T1000 (cell line): ENCODE results near the gene ZFYVE21.

Experiments used
- DNase-seq: peaks from one replicate; lab custom pipeline; 2025; ENCODE audit warnings: mixed read lengths; lab: John Stamatoyannopoulos, UW

The ZFYVE21 gene

DNA sequence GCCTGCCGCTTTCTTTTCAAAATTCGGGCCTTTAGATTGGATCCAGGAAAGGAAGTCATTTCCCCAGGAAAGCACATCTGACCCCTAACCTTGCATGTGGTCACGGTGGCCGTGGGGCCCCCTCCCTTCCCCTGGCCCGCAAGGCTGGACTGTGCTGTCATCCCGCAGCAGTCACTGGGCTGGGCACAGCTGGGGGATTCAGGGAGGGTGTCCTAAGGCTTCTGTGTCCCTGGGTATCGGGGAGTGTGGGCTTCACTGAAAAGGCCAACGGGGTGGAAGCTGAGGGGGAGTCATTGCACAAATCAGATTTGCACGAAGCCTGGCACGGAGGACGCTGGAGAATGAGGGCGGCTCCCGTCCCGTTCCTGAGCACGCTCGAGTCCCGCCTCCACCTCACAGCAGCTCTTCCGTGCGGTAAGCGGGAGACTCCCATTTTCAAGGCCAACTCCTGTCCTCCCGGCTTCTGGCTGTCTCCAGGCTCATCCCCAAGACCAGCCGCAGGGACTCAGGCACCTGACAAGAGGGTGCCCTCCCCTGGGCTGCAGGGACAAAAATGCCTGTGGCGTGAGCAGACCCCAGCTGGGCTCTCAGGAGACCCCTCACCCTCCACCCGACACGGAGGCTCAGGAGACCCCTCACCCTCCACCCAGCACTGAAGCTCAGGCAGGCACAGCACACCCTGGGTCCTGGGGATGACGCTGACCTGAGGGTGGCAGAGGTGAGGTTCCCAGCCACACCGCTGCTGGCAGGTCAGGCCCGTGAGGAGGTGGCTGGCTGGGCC is 9.9 kb upstream of the ZFYVE21 start:
- no peak for DNase-seq

DNA sequence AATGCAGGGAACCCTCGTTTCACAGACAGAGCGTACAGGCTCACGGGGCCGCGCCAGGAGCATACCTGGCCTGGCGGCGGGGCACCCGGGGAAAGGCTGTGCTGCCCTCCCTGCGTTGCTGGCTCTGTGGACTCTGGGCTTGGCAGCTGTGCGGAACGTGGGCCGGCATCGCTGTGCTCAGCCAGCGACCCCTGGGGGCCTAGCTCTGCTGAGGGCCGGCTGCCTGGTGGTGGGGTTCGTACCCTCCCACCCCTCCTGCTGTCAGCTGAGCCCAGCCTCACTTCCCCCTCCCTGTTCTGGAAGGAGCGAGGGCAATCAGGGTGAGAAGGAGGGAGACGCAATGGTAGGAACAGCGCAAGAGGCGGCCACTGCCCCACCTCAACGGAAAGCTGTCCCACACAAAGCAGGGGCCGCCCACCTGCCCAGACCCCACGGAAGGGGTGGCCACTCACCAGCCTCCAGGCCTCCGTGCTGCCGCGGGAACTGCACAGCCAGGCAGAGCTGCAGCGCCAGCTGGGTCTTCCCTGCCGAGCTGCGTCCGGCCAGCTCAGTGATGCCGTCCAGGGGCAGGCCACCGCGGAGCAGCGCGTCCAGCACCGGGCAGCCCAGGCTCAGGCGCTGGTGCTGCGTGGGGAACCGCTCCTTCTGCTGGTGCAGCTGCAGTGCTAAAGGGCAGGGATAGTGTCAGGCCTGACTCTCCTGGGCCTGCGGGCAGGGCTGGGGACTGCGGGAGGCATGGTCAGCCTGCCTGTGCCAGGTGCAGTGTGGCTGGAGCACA is 8.9 kb upstream of the ZFYVE21 start:
- DNase-seq, result no peak

DNA sequence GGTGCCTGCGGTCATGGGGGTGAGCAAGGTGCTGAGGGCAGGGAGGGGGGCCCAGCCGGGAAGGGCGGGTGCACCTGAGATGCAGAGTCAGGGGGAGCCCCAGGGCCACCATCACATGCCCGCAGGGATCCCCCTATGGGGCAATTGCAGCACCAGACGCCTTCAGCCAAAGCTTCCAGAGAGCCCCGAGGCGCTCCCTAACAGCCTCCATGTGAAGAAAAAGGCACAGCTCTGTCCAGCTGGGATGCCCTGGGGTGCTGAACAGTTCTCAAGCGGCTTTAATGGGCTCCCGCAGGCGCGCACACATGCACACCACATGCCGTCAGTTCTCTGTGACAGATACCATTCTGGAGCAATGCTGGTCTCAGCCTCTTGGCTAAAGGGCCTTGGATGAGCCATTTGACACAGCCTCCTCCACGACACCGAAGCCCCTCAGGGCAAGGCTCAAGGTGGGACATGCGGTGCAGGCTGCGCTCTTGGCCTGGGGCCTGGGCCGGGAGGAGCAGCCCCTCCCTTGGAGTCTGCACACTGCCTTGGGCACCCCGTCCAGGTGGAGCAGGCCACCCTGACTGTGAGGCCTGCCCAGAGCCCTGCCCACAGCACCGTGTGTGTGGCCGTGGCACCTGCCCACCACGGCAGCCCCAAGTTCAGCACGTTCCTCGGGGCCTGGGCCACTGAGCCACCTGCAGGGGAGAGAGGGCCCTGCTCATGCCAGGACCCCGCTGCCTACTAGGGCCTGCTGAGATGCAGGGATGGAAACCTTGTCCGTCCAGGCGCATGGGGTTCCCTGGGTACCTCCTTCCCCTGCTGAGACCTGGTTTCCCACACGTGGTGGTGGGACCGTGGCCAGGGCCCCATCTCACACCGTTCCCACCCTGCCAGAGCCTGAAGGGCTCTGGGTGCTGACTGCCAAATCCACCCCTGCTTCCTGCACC is 8.0 kb upstream of the ZFYVE21 start:
- no peak for DNase-seq

DNA sequence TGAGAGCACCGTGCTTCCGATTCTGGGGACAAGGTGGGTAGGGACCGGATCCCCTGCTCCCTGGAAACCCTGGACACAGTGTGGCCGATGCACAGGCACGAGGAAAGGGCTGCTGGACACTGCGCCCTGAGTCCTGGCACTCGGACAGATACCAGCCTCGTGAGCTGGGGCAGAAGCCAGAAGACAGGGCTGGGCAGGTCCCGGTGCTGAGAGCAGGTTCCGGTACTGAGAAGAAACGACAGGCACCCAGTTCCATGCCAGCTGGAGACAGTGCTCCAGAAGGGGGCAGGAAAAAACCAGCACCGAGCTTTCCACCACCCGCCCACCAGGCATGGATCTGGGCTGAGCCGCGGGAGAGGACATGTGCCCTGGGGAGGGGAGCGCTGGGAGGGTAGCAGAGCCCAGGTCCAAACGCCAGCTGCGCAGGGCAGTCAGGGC is 6.8 kb upstream of the ZFYVE21 start:
- no peak for DNase-seq

DNA sequence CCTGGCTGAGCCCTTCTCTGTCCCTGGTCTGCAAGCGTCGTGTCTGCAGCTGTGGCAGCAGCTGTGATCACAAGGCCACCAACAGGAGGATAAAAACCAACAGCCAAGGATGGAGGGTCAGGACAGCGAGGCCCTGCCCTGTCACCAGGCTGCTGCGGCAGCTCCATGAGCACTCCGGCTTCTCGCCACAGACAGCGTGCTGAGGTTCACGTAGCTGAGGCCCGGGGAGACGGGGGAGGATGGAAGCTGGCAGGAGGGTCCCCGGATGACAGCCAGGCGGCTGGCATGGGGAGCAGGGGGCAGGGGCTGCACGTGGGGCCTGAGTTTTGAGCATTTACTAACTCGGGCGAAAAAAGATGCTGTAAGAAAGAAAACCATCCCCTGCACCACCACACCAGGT is 5.8 kb upstream of the ZFYVE21 start:
- DNase-seq, result no peak

DNA sequence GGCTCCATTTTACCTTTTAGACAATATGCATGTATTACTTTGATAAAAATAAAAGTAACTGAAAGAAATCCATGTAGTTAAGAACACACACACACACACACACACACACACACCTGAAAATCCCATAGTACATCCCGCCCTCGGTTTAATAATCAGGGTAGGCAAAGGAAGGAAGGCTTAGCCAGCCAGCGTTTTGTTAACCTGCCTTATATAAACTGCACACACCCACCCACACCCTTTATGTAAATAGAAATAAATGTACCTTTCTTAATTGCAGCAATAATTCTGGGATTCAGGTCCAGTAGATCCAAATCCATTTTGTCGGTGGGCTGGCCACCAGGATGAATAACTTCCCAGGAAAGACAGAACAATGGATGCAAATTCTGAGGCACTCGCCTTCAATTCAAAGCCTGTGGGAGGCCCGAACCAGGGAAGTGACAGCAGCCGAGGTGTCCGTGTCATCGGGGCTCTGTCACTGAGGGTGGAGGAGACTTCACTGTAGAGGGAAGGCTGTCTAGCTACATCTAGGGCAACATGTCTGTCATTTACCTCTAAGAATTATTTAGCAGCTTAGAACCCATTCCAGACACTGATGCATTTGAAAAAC is 4.7 kb upstream of the ZFYVE21 start:
- no peak for DNase-seq

DNA sequence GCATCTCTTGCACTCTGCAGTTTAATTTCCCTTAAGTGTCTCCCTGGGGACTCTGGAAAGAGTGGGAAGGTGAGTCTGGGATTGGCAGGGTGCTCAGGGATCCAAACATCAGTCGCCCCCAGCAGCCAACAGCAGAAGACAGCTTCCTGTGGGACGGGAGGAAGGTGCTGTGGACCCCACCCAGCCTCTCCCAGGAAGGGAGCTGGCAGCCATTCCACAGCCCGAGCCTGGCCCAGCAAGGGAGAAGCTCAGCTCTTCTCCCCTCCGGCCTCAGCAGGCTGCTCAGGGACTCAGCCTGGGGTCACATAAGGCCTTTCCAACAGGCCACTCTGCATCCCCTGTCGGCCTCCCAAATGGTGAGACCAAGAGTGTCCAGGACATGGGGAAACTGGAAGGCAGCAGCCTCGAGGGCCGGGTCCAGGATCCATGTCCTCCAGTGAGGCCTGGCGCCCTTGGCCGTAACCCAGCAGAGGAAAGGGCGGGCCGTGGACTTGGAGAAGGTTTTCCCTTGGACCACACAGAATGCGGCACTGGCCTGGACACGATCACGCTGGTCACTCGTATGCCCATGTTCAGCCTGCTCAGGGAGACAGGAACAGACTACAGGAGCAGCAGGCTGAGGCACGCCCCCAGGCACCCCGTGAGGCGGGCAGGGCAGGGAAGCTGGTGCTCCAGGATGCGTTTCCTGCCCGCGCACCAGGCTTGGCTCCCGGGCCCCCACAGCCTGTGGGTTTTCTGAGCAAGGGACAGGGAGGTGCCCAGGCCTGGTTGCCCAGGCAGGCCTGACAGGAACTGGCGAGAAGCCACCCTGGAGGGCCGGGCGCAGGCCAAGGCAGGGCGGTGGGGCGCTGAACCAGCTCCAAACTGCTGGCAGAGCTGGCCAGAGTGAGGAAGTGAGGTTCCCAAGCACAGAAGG is 3.8 kb upstream of the ZFYVE21 start:
- no peak for DNase-seq

DNA sequence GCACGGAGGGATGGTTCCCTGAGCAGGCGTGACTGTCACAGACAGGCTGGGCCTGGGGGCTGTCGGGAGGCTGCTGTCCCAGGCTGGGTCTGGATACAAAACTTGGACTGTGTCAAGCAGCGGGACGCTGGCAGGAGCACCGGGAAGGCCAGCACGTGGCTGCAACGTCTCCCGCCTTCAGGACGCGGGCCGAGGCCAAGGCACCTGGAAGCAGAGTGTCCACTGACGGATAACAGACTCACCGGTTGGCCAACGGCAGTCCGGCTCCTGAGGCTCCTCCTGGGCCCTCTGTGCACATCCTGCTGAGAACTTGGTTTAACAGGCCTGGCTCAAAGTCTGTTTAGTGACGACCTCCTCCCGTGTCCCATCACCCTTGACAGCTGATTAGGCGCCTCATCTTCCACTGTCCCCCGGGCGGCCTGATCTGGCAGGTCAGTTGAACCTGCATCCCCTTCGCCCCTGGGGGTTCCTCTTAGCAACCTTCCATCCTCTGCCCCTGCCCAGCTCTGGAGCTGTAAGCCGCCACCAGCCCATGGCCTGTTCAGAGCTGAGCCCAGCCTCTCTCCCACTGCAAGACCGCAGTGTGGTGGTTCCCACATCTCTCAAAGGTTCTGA is 2.9 kb upstream of the ZFYVE21 start:
- DNase-seq, result no peak

DNA sequence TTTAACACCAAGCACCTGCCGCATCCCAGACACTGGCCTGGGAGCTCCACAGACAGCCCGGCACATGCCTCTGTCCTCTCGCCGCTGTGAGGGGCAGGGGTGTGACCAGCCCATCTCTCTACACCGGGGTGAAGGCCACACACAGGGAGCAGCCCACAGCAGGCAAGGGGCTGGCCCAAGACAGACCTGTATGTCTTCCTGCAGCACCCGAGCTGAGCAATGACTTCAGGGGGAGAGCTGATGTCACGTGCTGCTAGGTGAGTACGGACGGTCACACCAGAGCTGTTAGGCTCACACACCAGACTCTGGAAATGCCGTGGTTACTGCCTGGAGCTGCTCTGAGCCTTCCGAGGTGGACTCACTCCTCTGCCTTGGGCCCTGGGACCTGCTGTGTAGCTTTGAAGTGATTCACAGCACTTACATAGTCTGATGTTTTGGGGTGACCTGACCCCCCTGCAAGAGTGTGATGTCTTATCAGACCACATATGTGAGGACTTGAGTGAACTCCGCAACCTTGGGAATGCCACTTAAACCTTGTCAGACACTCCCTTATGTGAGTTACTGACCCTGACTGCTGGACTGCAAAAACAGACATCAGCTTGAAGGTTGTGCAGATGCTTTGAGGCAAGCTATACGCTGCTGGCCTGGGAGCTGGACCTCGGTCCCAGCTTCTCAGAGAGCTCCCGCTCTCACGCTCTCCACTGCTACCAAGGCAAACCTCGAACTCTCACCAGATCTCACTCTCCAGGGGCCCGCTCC is 2.1 kb upstream of the ZFYVE21 start:
- DNase-seq, result no peak

DNA sequence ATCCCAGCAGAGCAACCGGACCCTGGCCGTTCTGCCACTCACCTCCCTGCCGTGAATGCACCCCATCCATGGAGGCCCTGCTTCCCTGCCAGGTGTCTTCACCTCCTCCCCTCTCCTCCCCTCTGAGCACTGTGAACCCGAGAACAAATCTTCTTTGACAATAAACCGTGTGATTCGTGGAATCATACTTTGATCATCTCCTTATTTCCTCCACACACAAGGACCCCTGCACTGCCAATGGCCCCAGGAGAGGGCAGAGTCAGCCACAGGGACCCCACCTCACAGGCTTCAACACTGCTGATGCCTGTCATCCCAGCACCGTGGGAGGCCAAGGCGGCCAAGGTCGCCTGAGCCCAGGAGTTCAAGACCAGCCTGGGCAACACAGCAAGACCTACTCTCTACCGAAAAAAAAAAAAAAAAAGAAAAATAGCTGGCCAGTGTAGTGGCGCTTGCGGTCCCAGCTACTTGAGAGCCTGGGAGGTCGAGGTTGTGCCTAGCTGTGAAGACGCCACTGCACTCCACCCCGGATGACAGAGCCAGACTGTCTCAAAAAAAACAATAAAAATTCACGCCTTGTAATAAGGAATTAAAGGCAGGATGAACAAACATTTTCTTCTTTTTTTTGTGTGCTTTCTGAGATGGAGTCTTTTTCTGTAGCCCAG is 1.4 kb upstream of the ZFYVE21 start:
- no peak for DNase-seq

DNA sequence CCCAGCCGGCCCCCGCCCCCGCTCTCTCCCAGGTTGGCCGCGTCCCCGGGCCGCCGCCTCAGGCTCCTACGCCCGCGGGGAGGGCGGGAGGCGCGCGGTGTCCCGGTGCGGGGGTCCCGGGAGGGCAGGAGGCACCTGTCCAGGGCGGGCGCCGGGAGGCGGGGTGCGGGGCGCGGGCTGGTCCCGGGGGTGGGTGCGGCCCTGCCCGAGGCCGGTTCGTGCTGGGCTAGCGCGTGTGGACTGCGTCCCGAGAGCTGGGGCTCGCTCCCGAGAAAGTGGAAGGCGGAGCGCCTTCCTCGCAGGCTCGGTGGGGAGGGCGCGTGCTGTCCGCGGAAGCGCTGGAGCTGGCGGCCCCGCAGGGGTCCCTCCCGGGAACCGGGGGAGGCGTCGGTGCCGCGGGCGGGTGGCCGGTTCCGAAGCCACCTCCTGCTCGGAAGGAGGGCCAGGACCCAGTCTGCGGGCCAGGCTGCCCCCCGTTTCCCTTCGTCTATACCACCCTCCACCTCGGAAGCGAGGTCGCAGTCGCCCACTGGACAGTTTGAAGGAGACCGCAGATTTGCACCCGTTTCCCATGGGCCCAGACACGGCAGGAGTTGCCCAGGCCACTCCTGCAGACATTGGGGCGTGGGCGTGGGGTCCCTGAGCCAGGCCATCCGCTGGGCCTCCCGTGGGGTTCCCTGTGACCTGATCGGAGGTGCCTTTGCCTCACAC is 636 bp downstream of the ZFYVE21 start:
- DNase-seq, result no peak

DNA sequence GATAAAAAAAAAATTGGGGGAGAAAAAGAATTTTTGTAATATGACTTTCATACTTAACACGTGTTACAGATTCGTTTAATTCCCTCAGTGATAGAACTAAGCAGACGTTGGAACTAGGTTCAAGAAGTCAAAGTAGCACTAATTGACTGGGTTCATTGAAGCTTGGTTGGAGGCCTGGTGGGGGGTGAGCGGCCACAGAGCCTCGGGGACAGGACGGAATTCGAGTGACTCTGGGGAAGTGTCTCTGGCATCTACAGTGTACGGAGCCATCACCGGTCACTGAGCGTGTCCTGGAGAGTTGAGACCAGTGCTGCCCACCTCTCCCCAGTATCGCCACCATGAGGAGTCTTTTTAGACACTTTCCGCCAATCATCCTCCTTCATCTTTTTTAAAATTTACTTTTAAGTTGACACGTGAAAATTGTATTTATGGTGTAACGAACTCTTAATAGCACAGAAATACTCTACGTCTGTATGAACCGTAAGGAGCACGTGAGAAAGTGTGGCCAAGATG is 1.3 kb downstream of the ZFYVE21 start:
- no peak for DNase-seq

DNA sequence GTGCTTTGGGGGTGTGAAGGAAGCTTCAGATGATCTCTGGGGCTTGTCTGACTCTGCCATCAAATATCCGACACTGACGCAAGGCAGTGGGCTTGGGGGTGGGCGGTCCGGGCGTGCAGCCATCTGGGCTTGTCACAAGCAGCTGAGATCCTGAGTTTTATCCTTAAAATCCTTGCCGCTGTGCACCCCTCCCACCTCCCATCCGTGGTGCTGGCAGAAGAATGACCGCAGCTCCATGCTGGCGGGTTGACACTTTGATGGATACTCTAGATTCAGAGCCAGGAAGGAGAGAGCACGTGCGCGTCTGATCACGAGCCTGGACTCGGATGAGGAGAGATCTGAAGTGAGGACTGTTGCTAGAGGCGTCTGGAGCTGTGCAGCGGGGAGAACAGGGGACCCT is 3.0 kb downstream of the ZFYVE21 start:
- no peak for DNase-seq

DNA sequence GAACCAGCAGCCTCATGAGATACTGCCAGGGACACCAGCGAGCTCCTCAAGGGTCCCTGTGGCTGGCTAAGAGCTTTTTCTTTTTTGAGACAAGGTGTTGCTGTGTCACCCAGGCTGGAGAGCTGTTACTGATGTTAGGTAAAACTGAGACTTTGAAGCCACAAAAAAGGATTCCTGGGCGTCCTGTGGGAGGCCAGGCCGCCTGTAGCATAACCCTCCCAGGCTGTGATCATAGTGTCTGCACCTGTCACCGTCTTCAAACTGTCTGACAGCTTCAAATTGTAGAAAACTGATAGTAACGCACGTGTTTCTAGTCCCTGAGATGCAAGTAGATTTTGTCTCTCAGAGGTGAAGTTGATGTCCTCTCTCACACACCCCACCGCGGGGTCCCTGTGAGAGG is 4.1 kb downstream of the ZFYVE21 start:
- no peak for DNase-seq

DNA sequence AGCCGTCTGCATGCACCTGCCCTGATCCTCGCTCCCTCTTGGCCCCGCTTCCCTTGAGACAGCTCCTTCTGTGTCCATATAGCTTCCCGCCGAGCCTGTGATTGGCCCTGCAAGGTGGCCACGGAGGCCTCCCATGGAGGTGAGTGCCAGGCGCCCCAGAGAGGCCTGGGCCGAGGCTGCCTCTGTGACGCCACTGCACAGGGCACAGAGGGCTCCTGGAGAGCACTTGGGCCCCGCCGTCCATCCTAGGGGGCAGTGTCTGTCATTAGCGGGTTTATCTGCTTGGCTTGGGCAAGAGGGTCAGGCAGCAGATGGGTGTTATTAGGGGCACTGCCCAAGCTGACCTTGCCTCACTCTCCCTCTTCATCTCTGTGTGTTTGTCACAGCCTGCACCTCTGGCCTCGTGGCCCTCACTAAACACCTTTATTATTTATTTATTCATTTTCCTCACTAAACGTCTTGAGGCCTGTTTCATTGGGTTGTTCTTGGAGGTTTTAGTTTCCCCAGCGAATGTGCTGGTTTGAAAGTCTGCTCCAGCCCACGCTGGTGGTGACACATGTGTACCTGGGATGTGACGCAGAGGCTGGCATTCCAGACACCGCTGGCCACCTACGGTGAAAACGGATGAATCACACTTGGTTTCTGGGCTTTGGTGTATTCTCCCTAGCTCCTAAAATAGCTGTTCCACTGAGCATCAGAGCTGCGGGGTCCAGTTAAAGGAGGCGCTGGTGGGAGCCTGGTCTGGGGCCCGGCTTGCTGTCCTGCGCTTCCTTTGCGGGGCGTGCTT is 5.9 kb downstream of the ZFYVE21 start:
- DNase-seq, result no peak

DNA sequence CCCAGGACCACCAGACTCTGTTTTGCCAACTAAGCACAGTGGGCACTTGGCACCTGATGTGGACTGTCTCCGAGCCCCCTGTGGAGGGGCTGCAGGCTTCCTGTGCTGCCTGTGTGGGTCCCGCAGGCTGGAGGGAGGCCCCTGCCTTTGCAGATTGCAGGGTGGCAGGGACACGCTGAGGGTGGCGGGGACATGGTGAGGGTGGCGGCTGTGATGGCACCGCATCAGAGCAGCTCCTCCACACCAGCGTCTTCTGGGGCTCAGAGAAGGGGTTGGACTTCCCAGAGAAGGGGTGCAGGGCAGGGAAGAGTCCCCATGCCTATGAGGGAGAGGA is 8.1 kb downstream of the ZFYVE21 start:
- DNase-seq, result no peak

DNA sequence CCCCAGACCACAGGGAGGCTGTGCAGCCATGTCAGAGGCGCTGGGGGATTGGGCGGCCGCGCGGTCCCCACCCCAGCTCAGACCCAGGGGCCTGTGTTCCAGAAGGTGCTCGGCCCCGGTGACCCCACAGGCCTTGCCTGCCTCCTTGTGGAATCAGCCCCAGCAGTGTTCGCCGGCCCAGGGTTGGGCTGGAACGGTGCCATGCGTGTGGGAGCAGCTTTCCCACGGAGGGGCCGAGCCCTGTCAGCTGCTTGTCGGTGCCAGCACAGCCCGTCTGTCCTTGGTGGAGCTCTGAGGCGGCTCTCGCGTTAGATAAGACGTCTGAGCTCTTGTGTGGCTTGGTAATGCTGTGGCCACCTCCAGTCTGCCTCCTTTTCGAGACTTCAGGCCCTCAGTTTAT is 8.5 kb downstream of the ZFYVE21 start:
- DNase-seq, result no peak
